C4-2B (cell line): ENCODE measurements around the gene RPP25L.

ENCODE experiments used
- H3K27ac ChIP-seq: fragments of 450-650 bp; 2 replicates; pipeline ENCODE4 v1.5.1; 2017
- ZFX ChIP-seq: fragments of 450-650 bp; IDR thresholded peaks from 2 replicates; pipeline ENCODE4 v1.6.1; 2017
- TF ChIP-seq, protein P1 (sequence below): fragments of 450-650 bp; conservative IDR thresholded peaks from 2 replicates; pipeline ENCODE4 v1.5.1; 2017; ENCODE audit warnings: mild to moderate bottlenecking

RPP25L gene

DNA sequence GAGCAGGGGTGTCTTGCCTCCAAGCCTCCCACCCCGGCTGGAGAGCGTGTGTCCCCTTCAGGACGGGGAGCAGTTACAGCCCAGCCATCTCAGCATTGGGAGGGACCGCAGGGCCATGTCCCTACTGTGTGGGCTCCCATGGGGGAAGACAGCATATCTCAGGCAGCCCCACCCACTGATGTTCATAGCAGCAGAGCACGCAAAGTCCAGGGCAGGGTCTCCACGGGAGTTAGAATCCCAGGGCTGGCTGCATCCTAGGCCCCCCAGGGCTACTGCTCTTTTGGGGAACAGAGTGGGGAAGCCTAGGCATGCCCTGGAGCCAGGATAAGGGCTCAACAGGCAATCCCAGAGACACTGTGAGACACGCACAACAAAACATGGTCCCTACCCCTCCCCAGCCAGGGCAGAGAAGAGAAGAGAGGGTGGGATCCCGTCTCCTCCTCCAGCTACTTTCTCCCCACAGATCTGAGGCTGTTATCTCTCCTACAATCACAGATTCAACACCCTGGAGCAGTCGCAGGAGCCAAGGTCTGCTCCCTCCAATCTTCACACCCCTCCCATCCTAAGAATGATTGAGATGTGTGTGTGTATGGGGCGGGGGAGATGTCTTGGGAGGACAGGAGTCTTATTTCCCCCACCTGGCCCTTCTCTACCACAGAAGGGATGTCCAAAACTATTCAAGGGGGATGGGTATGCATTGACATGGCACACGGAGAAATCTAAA is 25.8 kb downstream of the RPP25L start:
- H3K27ac ChIP-seq, result no peak overlapping the region
- TF ChIP-seq ZFX, result no peak
- TF ChIP-seq, protein P1, sequence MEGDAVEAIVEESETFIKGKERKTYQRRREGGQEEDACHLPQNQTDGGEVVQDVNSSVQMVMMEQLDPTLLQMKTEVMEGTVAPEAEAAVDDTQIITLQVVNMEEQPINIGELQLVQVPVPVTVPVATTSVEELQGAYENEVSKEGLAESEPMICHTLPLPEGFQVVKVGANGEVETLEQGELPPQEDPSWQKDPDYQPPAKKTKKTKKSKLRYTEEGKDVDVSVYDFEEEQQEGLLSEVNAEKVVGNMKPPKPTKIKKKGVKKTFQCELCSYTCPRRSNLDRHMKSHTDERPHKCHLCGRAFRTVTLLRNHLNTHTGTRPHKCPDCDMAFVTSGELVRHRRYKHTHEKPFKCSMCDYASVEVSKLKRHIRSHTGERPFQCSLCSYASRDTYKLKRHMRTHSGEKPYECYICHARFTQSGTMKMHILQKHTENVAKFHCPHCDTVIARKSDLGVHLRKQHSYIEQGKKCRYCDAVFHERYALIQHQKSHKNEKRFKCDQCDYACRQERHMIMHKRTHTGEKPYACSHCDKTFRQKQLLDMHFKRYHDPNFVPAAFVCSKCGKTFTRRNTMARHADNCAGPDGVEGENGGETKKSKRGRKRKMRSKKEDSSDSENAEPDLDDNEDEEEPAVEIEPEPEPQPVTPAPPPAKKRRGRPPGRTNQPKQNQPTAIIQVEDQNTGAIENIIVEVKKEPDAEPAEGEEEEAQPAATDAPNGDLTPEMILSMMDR, result no peak

DNA sequence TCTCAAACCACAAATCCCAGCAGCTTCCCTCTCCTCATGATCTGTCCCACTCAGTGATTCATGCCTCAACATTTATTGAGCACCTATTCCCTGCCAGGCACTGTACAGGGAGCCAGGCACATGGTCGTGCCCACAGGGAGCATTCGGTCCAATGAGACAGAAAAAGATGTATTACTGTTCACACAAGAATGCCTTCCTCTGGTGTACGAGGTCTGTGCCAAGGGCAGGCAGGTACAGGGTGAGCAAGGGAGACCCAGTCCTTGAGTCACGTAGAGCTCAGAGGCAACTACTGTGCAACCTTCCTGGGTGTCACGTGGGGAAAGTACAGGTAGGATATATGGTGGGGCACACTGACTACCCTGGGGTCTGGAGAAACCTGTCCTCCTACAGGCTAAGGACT is 26.9 kb downstream of the RPP25L start:
- no peak overlapping the region for H3K27ac ChIP-seq
- TF ChIP-seq ZFX, result no peak
- TF ChIP-seq, protein P1, result no peak

DNA sequence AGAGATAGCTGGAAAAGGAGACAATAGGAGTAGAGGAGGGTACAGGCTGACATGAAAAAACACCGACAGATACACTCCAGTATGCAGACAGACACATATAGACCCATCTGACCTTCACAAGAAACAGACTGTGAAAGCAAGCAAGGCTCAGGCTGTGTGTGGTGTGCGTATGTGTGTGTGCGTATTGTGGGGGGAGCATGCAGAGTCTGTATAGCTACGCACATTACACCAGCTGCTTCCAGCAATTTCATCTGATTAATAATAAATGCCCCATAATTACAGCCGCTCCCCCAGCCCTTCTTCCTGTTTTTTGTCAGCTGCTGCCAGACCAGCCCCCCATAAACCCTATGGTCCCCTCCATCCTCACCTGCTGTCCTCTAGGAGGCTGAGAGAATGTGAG is 29.1 kb downstream of the RPP25L start:
- TF ChIP-seq, protein P1, result no peak
- no peak for TF ChIP-seq ZFX
- H3K27ac ChIP-seq, result no peak overlapping the region

DNA sequence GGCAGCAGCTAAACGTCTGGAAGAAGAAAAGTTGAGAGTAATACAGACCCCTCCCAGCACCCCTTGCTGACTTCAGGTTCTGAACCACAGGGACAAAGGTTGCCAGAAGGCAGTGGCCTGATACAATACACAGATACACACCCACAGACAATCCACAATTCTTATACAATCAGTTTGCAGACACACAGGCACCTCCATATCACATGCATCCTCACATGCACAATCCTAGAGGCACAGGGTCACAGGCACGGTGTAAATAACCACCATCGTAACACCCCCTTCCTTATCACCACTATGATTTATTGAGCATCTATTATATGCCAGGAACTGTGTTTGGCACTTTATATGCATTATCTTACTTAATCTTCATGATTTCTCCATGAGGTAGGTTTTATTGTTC is 30.6 kb downstream of the RPP25L start:
- no peak for TF ChIP-seq ZFX
- TF ChIP-seq, protein P1, result no peak
- no peak overlapping the region for H3K27ac ChIP-seq

DNA sequence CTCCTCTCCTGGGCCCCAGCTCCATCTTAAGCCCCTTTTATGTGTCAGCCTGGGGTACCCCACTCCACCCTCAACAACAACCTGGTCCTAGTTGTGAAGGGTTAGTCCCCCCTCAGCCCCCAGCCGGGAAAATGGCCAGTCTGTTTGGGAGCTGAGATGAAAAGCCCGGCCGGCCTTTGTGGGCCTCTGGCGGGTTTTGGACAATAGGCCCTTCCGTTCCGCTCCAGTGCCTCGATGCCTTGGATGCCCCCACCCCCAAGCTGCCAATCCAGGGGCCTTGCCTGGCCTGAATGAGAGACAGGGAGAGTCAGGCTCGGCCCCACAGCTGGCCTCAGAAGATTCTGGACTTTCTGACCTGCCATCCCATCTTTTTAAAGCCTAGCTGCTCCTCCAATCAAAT is 31.5 kb downstream of the RPP25L start:
- no peak overlapping the region for H3K27ac ChIP-seq

DNA sequence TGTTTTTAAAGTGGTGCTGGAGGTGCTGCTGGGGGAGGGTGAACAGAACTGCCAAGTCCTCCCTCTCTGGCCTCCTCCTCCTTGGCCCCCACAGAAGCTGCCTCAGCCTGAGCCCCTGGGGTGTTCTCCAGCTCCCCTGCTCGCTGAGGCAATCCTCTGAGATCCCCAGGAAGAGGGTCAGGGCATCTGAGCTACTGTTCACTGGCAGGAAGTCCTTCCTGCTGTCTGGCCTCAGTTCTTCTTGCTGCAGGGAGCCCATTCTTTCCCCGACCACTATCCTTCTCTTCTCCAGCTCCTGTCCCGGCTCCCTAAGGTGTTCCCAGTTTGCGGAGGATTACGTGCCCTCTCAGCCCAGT is 32.1 kb downstream of the RPP25L start:
- TF ChIP-seq, protein P1, result no peak
- no peak for TF ChIP-seq ZFX
- H3K27ac ChIP-seq, result no peak overlapping the region

More for the DNA sequence above, 31.5 kb downstream of the RPP25L start:
- TF ChIP-seq, protein P1, result no peak
- no peak for TF ChIP-seq ZFX

DNA sequence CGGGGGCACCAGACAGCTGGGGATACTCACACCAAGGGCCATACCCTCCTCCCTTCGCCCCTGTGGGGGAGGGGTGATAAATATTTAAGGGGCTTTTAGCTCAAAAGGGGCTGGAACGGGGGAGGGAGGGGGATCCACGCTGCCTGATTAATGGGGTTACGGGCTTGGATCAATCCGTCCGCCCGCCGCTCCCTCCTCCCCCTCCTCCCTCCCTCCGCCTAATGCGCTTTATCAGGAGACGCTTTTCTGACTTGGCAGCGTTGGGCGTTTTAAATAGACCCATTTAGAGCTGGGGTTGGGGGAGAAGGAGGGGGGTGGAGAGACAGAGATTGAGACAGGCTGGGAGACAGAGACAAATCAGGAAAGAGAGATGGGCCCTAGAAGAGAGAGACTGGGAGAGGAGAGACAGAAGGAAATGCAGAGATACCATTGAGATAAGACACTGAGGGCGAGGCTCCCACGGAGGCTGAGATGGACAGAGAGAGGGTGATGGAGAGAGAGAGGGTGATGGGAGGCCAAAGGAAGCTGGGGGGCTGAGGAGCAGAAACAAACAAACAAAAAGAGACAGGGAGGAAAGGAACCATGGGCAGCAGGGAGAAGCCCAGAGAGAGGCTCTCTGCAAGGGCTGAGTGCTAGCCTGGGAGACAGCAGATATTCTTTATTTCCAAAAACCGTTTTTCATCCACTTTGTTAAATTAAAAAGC is 32.6 kb downstream of the RPP25L start:
- H3K27ac ChIP-seq, result no peak overlapping the region
- TF ChIP-seq ZFX, result no peak
- TF ChIP-seq, protein P1, result no peak
